GM18870 (cell line): ENCODE measurements around the gene GRAMD1B.

ENCODE experiments used
- ATAC-seq: cut with Tn5 transposase; IDR thresholded peaks from one replicate; pipeline ENCODE4 v1.9.1; 2021; ENCODE audit warnings: moderate library complexity; ENCODE audit not compliant: unreplicated experiment

GRAMD1B gene

DNA sequence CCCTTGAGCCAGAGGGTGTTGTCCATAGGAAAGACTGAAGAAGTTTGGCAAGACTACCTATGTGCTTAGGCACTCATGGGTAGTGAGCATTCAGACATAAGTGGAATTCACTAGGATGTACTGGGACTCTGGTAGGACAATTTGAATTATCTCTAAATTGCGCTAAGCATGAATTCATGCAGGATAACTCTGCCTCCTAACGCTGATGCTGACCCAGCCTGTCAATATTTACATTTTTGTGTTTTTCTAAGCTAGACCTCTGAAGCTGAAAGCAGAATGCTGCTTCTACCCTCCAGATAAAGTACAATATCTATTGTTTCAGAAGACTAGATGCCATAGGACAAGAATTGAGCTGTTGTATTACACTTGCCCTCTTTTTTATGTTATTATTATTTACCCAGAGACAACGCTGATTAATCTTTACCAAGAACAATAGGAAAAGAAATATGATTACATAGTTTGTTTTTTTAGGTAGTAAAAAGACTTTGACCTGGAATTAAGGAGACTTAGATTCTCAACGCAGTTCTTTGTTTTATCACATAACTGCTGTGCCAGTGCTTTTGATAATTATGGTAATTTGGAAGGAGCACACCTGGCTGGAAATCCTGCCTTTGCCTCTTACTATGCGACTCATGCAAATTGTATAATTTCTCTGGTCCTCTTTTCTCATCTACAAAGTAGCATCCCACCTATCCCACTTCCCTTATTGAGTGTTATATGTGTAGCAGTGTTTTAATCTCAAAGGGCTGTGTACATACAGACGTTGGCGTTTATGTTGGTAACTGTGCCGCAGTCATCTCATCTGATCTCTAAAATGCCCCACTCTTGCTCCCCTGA, 21.2 kb upstream of the GRAMD1B start:
- no peak for ATAC-seq

DNA sequence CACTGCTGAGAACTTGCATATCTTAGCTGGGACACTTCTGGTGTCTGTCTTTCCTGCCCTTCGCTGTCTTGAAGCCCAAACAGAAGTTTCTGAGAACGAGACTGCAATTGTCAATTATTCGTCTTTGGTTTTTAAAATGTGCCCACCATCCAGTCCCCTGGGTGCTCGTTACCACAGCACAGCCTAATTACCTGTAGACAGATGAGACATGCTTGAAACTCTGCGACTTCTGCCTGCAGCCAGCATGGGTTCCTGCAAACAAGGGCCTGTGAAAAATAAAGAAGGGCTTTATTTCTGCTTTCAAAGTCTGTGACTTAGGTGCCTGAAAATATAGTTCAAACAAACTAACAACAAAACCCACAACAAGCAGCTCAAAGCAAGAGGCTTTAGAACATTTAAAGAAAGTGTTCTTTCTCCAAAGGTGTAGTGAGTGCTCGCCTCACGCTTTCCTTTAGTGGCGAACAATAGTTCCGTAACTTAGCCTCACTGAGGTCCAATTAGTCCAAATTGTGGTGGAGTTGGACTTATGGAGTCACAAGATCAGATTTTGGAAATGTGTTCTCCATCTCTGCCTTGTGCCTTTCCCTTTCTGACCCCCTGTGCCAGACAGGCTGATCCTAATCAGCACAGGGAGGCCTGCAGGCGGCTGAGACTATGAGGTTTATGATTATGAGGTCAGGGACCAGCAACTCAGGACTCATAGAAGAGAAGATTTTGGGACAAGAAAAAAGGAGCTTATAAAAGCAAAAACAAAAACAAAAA, 20.4 kb upstream of the GRAMD1B start:
- ATAC-seq: no peak

DNA sequence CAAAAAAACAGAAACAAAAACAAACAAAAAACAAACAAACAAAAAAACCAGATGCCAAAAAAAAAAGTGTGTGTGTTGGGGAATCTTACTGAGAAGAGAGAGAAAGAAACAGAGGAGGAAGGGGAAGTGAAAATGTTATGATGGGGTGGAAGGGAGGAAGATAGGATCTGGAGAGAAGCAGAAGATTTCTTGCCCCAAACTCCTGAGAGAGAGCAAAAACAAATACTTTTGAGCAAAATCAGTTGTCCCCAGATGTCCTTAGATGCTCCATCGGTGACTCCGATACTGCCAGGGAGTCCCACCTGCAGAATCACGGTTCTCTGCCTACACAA, 19.9 kb upstream of the GRAMD1B start:
- no peak for ATAC-seq

DNA sequence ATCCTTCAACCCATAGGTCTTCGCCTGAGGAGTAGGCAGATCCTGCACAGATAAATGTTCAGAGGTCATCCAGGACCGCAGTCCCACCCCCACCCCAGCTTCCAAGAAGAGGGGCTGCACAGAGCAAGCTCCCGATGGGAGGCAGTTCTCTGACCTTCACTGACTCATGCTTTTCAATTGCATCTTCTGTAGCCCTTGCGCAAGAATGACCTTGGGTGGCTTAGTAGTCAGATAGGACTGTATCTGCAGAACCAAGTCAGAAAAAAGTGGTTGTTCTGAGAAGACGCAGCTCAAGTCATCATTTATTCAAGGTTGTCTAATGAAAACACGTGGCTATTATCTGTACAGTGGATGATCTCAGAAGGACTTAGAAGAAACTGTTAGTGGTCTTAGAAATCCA, 16.4 kb upstream of the GRAMD1B start:
- ATAC-seq: no peak

DNA sequence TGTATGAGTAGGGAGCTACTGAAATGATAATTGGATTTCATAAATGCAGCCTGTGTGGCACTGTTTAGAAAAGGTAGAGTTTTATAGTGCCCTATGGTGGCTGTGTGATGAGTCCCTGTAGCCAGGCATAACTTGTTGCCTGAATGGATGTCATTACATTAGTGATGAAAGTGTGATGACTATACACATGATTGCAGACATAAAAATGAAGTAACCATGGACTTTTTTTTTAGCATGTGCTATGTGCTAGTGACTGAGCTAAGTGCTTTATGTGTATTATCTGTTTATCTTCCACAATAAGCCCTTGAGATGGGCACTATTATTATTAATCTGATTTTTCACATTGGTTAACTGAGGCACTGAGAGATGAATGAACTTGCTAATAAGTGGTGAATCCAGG, 13.5 kb upstream of the GRAMD1B start:
- no peak for ATAC-seq

DNA sequence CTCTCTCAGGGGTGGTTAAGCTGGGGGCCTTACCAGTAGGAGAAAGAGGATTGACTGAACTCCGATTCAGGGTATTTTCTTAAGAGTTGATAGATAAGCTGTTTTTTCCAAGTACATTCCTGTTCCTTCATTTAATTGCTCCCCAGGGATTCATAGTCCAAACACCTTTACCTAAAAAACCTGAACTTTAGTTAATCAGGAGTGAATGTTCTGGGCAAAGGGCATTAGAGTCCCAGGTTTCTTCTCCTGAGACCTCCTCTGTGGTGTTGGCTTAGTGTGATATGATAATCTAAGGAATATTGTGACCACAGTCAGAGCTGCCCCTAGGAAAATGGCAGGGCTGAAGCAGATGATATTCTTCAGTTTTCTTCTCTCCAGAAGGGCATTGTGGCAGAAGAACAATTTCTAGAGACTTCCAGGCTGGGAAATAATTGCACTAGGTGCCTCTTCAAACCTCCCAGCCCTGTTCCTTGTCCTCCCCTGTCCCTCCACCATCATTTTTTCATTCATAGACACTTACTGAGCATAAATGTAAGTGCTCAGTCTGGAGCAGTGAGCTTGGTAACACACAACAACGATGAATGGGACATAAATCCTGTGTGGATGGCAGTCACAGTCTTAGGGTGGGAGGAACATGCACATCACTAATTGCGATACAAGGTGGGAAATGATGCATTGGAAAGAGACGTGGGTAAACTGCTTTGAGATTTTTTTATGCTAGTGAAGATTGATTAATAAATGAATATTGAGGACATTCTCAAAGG, 11.5 kb upstream of the GRAMD1B start:
- no peak for ATAC-seq

DNA sequence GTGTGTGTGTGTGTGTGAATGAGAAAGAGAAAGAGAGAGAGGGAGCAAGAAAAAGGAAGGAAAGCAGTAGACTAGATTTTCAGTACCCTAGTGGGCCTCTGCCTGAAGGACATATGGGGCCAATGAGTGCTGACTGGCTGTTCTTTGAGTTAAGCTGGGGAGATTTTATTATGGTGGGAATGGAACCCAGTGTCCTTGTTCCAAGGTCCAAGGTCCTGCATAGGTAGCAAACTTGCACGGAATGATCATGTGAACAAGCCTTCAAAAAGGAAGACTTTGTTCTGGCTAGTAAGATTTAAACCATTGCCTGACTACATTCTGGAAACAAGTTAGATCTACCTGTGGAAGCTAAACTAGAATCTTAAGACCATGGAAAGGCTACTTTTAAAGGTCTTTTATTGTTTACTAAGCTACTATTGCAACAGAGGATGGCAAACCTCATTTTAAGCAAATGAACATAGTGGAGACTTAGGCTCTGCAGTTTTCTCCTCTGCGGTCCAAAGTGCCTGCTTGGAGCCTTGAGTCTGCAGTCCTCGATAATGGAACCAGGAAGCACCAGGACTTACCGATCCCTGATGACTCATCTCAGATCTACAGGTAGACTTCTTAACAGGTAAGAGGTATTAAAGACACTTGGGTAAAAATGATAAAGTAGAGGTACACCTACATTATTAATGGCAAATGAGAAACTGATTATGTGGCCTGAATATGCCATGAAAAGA, 10.2 kb upstream of the GRAMD1B start:
- ATAC-seq: no peak

DNA sequence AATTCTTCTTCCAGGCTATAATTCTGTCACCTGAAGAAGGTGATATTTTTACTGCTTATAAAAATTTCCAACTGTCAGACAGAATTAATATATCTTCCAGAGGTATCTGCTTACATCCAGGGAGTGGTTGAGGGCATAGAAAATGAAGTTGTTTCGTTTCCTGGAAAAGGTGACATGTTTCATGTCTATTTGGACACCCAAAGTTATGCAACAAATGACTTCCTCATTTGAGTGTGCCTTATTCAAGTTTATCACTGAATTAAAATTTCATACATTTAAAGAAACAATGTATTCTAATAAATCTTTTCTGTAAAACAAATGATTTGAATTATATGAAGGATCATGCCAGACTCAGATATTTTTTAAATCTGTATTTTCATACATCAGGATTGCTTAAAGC, 8.5 kb upstream of the GRAMD1B start:
- ATAC-seq: no peak

DNA sequence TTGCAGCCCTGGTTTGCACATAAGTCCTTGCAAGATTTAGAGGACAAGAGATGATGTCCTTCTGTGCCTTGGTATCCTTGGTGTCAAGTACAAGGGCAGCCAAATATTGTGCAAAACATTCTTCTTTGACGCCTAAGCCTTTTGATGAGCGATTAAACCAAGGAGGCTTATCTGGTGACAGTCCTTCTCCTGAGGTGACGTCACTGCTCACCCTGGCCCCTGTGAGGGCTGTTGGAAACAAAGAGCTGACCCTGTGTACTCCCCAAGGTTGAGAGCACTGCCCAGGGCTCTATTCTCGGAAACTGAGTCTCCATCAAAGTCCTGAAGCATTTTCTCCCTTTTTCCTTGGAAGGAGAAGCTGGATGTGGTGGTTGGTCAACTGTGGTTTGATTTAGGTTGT, 4.7 kb upstream of the GRAMD1B start:
- ATAC-seq: no peak

DNA sequence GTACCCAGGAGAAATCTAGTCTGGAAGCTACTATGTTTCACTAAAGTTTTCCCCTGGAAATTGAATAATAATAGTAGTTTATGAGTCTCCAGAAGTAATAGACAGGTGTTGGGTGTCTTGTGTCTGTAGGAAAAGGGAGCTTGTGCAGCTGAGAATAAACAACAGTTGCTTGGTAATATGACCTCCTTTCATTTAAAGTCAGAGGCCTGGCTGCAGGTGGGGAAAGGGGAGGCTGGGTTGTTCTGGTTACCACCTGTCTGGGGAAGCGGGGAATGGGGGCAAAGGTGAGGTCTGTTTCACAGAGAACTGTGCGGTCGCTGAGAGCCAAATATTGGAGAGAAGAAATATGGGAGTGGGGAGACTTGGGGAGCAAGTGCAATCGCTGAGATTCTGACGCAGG, 3.3 kb upstream of the GRAMD1B start:
- no peak for ATAC-seq

DNA sequence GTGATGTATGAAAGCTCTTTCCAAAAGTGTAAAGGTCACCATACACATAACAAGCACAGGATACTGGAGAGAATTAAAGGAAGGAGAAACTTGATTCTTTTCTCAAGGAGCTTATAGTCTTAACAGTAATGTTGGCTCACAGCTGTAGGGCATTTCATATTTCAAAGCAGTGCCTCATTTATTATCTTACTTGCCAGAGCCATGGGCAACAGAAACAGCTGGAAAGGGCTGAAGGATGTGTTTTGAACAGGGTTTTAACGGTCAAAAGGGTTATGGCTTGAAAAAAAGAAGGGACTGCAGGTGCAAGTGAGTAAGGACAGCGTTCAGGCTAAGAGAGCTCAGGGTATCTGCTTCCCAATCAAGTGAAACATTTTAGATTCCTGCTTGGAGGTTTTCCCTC, 2.7 kb upstream of the GRAMD1B start:
- ATAC-seq: no peak

DNA sequence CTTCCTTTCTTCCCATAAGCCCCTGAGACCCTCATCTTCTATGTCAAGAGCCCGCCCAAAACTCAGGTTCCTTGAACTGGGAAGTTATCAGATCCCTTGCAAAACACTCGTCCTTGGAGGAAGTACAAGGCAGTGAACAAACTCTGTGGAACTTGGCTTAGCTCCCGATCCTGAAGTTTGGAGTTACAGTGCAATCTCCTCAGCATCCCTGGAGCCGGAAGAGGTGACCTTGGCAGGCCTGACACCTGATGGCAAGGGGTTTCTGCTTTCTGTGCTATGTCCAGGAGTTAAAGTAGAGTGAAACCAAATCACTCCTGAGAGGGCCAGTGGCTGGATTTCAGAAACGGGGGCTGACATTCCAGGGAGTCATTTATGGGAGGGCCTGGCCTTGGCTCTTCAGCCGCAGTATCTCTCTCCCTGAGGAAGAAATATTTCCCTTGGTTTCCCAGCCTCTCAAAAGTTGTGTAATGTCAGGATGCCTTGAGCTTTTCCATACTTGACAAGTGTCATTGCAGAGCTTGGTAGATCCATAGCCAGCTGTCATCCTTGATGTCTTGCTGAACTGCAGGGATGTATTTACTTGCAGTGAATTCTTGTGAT, 1.9 kb upstream of the GRAMD1B start:
- no peak for ATAC-seq

DNA sequence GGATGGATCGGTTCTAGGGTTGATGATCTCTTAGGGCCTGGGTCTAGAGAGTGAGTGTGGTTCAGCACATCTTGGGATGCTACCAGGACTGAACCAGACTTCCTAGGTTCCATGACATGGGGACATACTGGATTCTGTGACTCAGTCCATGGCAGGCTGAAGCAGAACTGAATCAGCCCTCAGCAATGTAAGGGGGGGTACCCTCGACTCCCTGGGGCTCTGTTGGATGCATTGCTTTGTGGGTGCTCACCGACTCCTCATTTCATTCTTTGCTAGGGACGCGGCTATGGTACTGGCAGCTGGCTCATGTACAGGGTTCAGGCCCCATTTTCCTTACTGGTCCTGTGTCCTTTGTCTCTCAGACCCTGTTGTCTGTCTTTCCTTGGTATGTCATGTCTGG, 733 bp upstream of the GRAMD1B start:
- no peak for ATAC-seq

DNA sequence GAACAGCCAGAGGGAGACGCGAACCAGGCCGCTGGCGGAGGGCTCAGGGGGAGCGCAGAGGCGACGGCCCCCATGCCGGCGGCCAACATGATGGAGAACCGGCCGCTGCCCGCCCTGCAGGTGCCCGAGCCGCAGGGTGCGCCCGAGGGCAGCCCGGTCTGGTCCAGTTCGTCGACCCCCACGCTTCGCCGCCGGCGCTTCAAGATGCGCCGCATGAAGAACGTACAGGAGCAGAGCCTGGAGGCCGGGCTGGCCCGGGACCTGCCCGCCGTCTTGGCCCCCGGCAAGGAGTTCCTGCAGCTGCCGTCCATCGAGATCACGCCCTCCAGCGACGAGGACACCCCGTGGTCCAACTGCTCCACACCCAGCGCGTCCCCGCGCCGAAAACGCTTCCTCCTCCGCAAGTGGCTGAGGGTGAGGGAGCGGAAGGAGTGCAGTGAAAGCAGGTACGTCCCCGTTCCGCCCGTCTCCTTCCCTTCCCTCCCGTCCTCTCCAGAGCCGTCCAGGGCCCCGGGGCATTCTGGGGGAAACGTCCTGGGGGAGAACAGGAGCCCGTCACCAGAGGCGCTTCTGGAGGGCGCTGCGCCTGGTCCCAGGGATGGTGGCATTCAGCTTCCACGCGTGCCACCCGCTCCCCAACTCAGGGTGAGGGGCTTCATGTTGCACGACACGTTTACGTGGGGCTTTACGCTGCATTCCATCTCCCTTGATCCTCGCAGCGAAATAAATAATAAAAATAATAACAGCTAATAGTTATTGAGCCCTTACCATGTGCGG, 840 bp downstream of the GRAMD1B start:
- ATAC-seq: no peak

DNA sequence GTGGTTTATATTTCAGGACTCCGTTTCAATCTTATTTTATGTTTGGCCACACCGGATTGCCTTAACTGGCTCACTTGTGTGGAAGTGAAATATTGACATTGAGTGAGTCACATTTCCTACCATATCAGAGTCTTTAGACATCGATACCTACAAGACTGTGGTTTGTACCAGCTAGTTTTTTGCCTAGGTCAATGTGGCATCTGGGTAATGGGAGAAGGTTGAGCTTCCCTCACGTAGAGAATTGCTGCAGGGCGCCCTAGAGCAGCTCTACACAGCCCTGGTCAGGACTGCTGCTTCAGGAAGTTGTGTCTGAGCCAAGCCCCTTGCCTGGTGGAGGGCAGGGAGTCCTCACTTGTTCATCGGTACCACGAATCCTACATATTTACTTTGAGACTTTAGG, 1.6 kb downstream of the GRAMD1B start:
- ATAC-seq: no peak

DNA sequence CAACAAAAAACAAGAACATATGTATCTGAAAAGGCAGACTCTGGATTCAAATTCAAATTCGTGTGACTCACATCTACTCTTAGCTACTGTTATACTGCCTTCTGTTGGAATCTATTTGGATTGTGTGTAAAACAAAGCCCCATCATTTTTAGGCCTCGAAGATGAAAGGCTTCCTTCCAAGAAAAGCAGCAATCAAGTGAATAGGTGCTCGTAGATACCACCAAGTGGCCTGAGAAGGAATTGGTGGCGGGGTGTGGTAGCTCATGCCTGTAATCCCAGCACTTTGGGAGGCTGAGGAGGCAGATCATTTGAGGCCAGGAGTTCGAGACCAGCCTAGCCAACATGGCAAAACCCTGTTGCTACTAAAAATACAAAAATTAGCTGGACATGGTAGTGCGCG, 4.2 kb downstream of the GRAMD1B start:
- no peak for ATAC-seq

DNA sequence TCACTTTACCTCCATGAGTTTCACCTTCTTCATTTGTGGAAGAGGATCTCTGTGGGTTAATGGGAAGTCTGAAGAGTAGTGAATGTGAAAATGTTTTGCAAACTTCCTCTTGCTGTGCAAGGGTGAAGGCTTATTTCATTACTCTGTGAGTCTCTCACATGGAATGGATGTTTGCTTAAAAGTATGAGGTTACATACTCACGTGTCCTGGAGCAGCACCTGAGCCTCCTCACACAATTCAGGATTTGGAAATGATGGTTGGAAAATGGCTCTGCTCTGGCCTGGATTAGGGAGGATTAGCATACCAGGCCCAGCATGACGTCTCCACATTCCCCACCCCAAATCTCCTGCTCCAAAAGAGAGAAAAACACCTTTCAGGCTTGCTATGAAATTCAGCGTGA, 4.8 kb downstream of the GRAMD1B start:
- no peak for ATAC-seq

DNA sequence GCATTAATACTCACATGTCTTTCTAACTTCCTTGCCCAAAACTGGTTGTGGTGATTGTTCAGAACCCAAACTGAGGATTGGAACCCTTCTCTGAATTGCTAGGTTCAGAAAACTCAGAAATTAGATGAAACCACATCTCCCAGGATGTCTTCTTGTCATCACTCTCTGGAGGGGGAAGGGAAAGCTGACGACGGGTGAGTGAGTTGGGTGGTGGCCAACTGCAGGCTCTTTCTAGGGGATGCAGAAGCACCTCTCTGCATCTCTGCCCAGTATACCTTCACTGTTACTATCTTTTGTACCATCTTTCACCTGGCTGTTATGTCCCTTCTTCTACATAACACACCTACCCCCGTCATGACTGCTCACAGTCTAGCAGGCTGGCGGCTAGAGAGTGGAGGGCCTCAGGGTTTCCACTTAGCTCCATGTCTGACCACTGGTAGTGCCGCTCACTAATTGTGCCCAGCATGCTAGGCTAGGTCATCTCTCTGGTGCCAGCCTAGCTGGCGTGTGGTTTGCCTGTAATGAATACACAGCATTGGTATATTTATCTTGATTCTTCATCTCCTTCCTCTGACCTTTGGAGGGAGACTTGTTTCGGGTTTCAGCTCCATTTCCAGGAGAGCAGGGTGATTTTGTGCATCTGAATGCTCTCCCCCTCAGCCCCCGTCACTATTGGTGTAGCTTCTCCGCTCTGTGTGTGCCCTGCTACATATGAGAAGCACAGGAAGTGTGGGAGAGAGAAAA, 7.3 kb downstream of the GRAMD1B start:
- ATAC-seq: no peak

DNA sequence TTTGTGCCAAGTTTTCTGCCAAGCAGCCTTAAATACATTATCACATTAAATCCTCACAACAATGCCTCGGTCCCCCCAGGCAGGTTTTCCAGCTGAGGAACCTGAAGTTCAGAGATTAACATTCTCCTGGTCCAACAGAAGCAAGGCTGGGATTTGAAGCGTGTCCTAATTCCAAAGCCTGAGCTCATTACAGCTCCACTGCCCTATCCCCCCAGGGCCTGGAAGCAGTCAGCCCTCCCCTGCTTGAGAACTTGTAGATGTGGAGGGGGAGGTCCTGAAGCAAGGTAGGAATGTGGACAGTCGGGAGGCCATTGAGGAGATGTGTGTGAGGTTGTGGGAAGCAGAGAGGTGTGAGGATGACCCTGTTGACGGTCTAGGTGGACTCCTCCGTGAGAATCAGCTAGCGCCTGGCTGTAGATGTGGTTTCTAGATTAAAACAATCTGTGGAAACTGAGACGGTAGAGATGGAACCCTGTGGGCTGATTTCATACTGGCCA, 8.1 kb downstream of the GRAMD1B start:
- ATAC-seq: no peak
